Measurements from ENCODE around the gene ZNF367.

DNA sequence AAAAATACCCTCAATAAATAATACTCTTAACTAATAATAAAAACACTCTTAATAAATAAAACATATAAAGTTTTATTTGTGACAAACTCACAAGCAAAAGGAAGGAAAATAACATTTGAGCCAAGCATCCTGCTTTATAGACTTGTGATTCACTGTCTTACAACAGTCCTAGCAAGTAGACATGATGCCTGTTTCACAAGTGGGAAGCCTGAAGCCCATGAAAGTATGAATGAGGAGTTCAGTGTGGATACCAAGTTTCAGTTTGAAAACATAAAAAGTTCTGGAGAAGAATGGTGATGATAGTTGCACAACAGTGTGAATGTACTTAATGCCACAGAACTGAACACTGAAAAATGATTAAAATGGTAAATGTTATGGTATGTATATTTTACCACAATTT lies 42.7 kb upstream of the ZNF367 start:
- TF ChIP-seq CTCF (conservative IDR thresholded peaks at IDR 0.05; ENCODE audit: low read depth in 2 of 2), result no peak
- TF ChIP-seq, protein P1, sequence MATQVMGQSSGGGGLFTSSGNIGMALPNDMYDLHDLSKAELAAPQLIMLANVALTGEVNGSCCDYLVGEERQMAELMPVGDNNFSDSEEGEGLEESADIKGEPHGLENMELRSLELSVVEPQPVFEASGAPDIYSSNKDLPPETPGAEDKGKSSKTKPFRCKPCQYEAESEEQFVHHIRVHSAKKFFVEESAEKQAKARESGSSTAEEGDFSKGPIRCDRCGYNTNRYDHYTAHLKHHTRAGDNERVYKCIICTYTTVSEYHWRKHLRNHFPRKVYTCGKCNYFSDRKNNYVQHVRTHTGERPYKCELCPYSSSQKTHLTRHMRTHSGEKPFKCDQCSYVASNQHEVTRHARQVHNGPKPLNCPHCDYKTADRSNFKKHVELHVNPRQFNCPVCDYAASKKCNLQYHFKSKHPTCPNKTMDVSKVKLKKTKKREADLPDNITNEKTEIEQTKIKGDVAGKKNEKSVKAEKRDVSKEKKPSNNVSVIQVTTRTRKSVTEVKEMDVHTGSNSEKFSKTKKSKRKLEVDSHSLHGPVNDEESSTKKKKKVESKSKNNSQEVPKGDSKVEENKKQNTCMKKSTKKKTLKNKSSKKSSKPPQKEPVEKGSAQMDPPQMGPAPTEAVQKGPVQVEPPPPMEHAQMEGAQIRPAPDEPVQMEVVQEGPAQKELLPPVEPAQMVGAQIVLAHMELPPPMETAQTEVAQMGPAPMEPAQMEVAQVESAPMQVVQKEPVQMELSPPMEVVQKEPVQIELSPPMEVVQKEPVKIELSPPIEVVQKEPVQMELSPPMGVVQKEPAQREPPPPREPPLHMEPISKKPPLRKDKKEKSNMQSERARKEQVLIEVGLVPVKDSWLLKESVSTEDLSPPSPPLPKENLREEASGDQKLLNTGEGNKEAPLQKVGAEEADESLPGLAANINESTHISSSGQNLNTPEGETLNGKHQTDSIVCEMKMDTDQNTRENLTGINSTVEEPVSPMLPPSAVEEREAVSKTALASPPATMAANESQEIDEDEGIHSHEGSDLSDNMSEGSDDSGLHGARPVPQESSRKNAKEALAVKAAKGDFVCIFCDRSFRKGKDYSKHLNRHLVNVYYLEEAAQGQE (IDR thresholded peaks at IDR 0.05; ENCODE audit: unreplicated experiment), result no peak
- TF ChIP-seq, protein P2, sequence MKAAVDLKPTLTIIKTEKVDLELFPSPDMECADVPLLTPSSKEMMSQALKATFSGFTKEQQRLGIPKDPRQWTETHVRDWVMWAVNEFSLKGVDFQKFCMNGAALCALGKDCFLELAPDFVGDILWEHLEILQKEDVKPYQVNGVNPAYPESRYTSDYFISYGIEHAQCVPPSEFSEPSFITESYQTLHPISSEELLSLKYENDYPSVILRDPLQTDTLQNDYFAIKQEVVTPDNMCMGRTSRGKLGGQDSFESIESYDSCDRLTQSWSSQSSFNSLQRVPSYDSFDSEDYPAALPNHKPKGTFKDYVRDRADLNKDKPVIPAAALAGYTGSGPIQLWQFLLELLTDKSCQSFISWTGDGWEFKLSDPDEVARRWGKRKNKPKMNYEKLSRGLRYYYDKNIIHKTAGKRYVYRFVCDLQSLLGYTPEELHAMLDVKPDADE (IDR thresholded peaks at IDR 0.05), result no peak
